B cell (primary cell): ENCODE results near the gene TMEM45B.

Source experiments
- EZH2 ChIP-seq: IDR thresholded peaks from 2 replicates; pipeline ENCODE4 v1.6.1; 2012; ENCODE audit warnings: borderline replicate concordance, low read depth, mild to moderate bottlenecking, moderate library complexity, low read length; ENCODE audit not compliant: insufficient read depth, poor library complexity, severe bottlenecking
- TF ChIP-seq, protein P1 (sequence below): fragments of 200-600 bp; IDR thresholded peaks from one replicate; pipeline ENCODE4 v1.8.0; 2022; ENCODE audit warnings: antibody characterized with exemption, mild to moderate bottlenecking

DNA sequence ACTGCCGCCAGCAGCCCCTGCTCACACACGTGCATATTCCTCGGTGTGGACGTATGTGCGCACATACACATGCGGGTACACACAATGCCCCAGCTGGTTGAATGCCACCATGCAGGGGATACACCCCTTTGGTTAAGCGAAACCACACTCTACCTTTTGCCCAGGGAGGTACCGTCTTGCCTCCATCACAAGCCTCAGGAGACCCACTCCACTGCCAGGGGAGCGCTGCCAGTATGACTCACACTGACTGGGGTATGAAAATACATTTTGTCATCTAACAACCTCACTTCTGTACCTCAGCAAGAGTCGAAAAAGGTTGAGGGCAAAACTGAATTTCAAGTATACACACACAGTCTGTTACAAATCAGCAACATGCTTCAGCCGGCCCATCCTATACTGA, 39.4 kb downstream of the TMEM45B start:
- TF ChIP-seq, protein P1, sequence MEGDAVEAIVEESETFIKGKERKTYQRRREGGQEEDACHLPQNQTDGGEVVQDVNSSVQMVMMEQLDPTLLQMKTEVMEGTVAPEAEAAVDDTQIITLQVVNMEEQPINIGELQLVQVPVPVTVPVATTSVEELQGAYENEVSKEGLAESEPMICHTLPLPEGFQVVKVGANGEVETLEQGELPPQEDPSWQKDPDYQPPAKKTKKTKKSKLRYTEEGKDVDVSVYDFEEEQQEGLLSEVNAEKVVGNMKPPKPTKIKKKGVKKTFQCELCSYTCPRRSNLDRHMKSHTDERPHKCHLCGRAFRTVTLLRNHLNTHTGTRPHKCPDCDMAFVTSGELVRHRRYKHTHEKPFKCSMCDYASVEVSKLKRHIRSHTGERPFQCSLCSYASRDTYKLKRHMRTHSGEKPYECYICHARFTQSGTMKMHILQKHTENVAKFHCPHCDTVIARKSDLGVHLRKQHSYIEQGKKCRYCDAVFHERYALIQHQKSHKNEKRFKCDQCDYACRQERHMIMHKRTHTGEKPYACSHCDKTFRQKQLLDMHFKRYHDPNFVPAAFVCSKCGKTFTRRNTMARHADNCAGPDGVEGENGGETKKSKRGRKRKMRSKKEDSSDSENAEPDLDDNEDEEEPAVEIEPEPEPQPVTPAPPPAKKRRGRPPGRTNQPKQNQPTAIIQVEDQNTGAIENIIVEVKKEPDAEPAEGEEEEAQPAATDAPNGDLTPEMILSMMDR = no peak
- no peak for TF ChIP-seq EZH2
